Measurements from ENCODE around the gene SLC41A2. TPM values are rescaled to one million over a fixed set of nuclear protein-coding genes. Genes with fewer than 3 reads are reported as not detected.
A peak's percentile ranks its signal among the peaks of the same experiment; 100 is the strongest.

SLC41A2 gene
- polyA plus RNA-seq, 2 of the 4 experiments (the other 2 are of a cell fraction), result 14.6 to 14.8 TPM

- TF ChIP-seq JUN (IDR thresholded peaks at IDR 0.05), result no peak
- no peak for TF ChIP-seq SMC3 (IDR thresholded peaks at IDR 0.05)
- no peak for TF ChIP-seq MYC (IDR thresholded peaks at IDR 0.05; ENCODE audit: borderline replicate concordance, low read length)
- TF ChIP-seq HOXB13 (CRISPR knock-in tag; IDR thresholded peaks at IDR 0.05; ENCODE audit: low read depth), result no peak
- TF ChIP-seq RCOR1 (IDR thresholded peaks at IDR 0.05; ENCODE audit: low read depth, low read length), result no peak
- no peak for TF ChIP-seq JUNB (IDR thresholded peaks at IDR 0.05)
- no peak for TF ChIP-seq MAZ (IDR thresholded peaks at IDR 0.05; ENCODE audit: borderline replicate concordance, low read depth, low read length)
- TF ChIP-seq KDM5A (IDR thresholded peaks at IDR 0.05), result no peak
- TF ChIP-seq CTCF (IDR thresholded peaks at IDR 0.05), result no peak
- TF ChIP-seq, protein P1, sequence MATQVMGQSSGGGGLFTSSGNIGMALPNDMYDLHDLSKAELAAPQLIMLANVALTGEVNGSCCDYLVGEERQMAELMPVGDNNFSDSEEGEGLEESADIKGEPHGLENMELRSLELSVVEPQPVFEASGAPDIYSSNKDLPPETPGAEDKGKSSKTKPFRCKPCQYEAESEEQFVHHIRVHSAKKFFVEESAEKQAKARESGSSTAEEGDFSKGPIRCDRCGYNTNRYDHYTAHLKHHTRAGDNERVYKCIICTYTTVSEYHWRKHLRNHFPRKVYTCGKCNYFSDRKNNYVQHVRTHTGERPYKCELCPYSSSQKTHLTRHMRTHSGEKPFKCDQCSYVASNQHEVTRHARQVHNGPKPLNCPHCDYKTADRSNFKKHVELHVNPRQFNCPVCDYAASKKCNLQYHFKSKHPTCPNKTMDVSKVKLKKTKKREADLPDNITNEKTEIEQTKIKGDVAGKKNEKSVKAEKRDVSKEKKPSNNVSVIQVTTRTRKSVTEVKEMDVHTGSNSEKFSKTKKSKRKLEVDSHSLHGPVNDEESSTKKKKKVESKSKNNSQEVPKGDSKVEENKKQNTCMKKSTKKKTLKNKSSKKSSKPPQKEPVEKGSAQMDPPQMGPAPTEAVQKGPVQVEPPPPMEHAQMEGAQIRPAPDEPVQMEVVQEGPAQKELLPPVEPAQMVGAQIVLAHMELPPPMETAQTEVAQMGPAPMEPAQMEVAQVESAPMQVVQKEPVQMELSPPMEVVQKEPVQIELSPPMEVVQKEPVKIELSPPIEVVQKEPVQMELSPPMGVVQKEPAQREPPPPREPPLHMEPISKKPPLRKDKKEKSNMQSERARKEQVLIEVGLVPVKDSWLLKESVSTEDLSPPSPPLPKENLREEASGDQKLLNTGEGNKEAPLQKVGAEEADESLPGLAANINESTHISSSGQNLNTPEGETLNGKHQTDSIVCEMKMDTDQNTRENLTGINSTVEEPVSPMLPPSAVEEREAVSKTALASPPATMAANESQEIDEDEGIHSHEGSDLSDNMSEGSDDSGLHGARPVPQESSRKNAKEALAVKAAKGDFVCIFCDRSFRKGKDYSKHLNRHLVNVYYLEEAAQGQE (IDR thresholded peaks at IDR 0.05), result no peak
- TF ChIP-seq RNF2 (IDR thresholded peaks at IDR 0.05; ENCODE audit: borderline replicate concordance, low read depth), result no peak
- no peak for TF ChIP-seq HDAC2 (IDR thresholded peaks at IDR 0.05)
- no peak for TF ChIP-seq CBX8 (IDR thresholded peaks at IDR 0.05)
- no peak for TF ChIP-seq NR3C1 (IDR thresholded peaks at IDR 0.05)
- no peak for TF ChIP-seq CEBPB (IDR thresholded peaks at IDR 0.05)
- TF ChIP-seq MAFK (IDR thresholded peaks at IDR 0.05; ENCODE audit: partially characterized antibody), result no peak
- no peak for TF ChIP-seq HES2 (IDR thresholded peaks at IDR 0.05)
- TF ChIP-seq CHD4 (IDR thresholded peaks at IDR 0.05; ENCODE audit: borderline replicate concordance), result no peak
- WGBS (ENCODE audit: missing lambda C conversion rate), result 94% methylated on average over 3 of the region's 3 CpGs
- H3K27ac ChIP-seq, result no peak overlapping the region
- H3K4me1 ChIP-seq, result no peaks in the 10 kb centered on the region
- POLR2A ChIA-PET, result no interaction called here
- no peak for ATAC-seq
- no peak overlapping the region for H3K4me2 ChIP-seq
- no peak overlapping the region for H3K4me3 ChIP-seq
- H3K9me3 ChIP-seq, result no peaks in the 10 kb centered on the region
- CTCF ChIA-PET, result interaction anchor here (1.1 kb wide), 1 partner anchor 9 kb away, joined by 5 read pairs; no protein-coding TSS in a partner anchor
- DNase-seq (ENCODE audit: low read depth in 1 of 2, low spot score in 1 of 2), result no peak
- no peak for FAIRE-seq
Measured at GRCh38 chr12:104994336-104994735, 36.2 kb upstream of the SLC41A2 start.

- POLR2A ChIA-PET, result no interaction called here
- CTCF ChIA-PET, result interaction anchor here (1.7 kb wide), 1 partner anchor 11 kb away, joined by 4 read pairs; no protein-coding TSS in a partner anchor
Measured at GRCh38 chr12:104991565-104992128, 33.6 kb upstream of the SLC41A2 start.

More at GRCh38 chr12:104991565-104992128, 33.6 kb upstream of the SLC41A2 start:
- DNase-seq (ENCODE audit: low read depth in 1 of 2, low spot score in 1 of 2) (no peak), ATAC-seq (no peak), FAIRE-seq (peak; percentile 13)
- WGBS (ENCODE audit: missing lambda C conversion rate), result 77% methylated on average over 3 of the region's 3 CpGs
- no peaks in the 10 kb centered on the region for H3K9me3 ChIP-seq
- no peak overlapping the region for H3K4me2 ChIP-seq
- H3K4me1 ChIP-seq, result peaks cover 13% of the 10 kb centered on the region
- no peak overlapping the region for H3K4me3 ChIP-seq
- H3K27ac ChIP-seq, result no peak overlapping the region
- no peak for TF ChIP-seq ATOH8 (CRISPR knock-in tag; IDR thresholded peaks at IDR 0.05; ENCODE audit: low read depth)
- no peak for TF ChIP-seq HOXB5 (CRISPR knock-in tag; IDR thresholded peaks at IDR 0.05)
- TF ChIP-seq HOXB13 (CRISPR knock-in tag; IDR thresholded peaks at IDR 0.05; ENCODE audit: low read depth), result no peak
- TF ChIP-seq HEYL (CRISPR knock-in tag; IDR thresholded peaks at IDR 0.05), result no peak
